ENCODE results near the gene RNF220.
"Not testable (repeated sequence)": the region's sequence is repeated elsewhere in the genome, so short reads cannot be mapped to it uniquely, and the experiment has no call there.

Gene RNF220

DNA sequence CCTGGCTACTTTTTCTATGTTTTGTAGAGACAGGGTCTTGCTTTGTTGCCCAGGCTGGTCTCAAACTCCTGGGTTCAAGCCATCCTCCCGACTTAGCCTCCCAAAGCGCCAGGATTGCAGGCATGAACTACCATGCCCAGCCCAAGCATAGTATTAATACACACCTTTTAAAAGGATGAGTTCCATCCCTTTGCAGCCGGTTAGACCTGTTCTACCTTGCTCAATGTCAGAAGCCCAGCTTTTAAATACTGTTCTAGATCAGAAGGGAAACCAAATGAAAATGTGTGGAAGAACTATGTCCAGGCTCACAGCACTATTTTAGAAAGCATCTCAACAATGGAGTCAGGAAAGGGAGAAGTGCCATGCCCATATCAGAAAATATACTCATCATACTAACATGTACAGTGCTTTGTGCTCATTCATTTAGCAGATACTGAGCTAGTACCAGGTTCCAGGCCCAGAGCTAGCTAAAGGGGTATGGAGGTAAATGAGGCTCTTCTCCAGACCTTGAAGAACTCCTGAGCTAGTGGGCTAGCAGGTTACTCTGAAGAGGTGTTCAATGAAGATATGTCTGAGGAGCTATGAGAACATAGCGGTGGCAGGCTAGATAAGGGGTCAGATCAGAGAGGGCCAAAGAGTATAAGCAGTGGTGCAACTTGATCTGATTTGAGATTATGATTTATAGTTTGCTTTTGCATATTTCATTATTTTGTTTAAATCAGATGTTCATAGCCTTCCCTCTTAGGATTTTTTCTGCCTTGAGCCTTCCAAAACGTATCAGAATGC is 78.2 kb downstream of the RNF220 start:
- no peaks in the 10 kb centered on the region for H3K36me3 ChIP-seq (ENCODE audit: insufficient read depth, low read length)
- peaks cover 28% of the 10 kb centered on the region for H3K4me1 ChIP-seq (ENCODE audit: insufficient read depth, low read length)
- H3K9ac ChIP-seq (ENCODE audit: low read depth, low read length) = no peak overlapping the region
- H3K9me3 ChIP-seq (ENCODE audit: control insufficient read depth, insufficient read depth, low read length) = no peaks in the 10 kb centered on the region

DNA sequence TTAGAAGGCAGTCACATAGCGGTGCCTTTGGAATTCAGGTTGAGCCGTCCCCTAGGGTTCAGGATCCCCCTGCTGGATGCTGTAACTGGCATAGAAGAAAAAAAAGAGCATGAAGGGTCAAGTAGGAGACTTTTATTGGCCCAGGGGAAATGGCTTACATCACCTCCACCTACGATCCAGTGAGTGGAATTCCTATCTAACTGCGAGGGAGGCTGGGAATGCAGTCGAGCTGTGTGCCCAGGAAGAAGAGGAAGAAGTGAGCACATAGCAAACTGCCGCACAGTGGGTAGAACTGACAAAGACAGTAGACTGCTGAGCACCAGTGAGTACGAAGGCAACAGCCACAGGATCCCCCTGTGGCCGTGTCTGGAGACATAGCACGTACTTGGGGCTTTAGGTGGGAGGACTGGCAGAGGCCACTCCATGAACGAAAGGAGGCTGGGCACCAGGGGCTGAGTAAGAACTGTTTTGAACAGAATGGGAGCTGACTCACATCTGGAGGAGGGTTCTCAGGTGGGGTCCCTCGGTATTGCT is 79.2 kb downstream of the RNF220 start:
- Histone ChIP-seq H3K4me1 (ENCODE audit: insufficient read depth, low read length) (peaks cover 28% of the 10 kb centered on the region), H3K36me3 (ENCODE audit: insufficient read depth, low read length) (no peaks in the 10 kb centered on the region), H3K9ac (ENCODE audit: low read depth, low read length) (no peak overlapping the region; the same call in 1 of the 2 replicates), H3K9me3 (ENCODE audit: control insufficient read depth, insufficient read depth, low read length) (no peaks in the 10 kb centered on the region)

DNA sequence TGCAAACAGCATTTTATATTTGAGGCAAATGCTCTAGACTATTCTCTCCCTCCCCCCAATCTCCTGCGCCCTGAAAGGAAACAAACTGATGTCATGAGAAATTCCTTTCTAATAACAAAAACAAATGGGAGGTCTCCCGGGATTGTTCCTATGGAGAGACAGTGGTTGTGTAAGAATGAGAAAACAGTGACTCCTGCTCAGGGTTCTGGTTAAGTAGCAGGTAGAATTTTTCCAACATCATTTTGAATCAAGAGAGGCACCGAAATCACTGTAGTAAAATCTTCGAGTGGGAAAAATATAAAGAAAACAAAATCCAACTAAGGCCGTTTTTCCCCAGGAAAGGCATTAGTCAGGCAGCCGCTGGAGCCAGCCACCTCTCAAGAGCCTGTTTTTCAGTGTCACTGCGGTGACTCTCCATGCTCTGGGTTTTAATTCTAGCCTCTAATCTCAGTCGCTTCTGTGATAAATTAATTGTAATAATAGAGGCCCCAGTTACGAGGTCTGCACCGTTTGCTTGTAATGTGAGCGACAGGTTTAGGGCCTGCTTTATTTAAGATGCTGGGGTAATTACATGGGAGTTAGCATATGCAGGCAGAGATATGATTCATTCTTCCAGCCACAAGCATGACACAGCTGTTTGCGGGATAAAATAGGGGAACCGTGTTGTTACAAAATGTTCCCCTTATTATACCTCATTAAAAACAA is 80.3 kb downstream of the RNF220 start:
- H3K4me1 ChIP-seq (ENCODE audit: insufficient read depth, low read length) = peaks cover 31% of the 10 kb centered on the region
- no peaks in the 10 kb centered on the region for H3K36me3 ChIP-seq (ENCODE audit: insufficient read depth, low read length)
- H3K9me3 ChIP-seq (ENCODE audit: control insufficient read depth, insufficient read depth, low read length) = no peaks in the 10 kb centered on the region
- no peak overlapping the region for H3K9ac ChIP-seq (ENCODE audit: low read depth, low read length)

DNA sequence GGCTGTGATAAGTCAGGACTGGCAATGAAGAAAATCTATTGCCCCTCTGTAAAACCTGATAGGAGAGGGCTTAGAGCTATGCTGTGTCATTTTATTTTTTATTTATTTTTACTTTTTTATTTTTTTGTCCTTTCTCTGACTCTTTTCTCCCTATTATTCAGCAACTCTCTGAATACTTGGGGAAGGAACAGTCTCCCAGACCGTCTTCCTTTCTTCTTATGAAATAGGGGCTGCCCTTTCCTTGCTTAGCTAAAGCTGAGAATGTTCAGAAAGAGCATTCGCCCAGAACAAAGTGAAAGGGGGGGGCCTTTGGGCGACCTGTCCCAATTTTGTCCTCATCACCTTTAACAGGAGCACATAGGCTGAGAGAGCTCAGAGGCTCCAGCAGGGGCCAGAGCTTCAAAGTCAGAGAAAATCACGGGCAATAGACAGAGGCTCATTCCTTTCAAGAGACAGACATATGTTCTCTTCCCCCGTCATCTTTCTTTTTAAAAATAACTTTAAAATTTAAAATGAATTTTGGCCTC is 80.9 kb downstream of the RNF220 start:
- no peaks in the 10 kb centered on the region; the same call in 1 of the 2 replicates for H3K9me3 ChIP-seq (ENCODE audit: control insufficient read depth, insufficient read depth, low read length)
- no peaks in the 10 kb centered on the region for H3K36me3 ChIP-seq (ENCODE audit: insufficient read depth, low read length)
- H3K9ac ChIP-seq (ENCODE audit: low read depth, low read length) = no peak overlapping the region
- peaks cover 31% of the 10 kb centered on the region for H3K4me1 ChIP-seq (ENCODE audit: insufficient read depth, low read length)

DNA sequence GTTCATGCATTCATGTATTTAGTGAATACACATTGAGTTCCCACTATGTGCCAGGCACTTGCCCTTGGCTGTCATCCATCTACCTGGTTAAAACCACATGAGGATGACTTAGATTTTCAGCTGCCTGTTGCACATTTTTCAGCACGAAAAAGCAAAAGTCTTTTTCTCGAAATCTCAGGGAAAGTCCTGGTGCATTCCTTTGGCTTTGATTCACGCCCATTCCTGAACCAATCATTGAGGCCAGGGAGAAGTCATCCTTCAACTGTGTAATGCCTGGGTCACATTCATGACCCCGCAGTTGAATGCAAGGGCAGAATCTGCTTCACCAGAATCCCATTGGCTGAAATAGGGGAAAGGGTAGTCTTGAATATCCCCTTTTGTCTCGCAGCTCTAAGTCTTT is 84.4 kb downstream of the RNF220 start:
- Histone ChIP-seq H3K9me3 (ENCODE audit: control insufficient read depth, insufficient read depth, low read length) (no peaks in the 10 kb centered on the region; the same call in 1 of the 2 replicates), H3K36me3 (ENCODE audit: insufficient read depth, low read length) (no peaks in the 10 kb centered on the region), H3K9ac (ENCODE audit: low read depth, low read length) (no peak overlapping the region), H3K4me1 (ENCODE audit: insufficient read depth, low read length) (peaks cover 21% of the 10 kb centered on the region)

DNA sequence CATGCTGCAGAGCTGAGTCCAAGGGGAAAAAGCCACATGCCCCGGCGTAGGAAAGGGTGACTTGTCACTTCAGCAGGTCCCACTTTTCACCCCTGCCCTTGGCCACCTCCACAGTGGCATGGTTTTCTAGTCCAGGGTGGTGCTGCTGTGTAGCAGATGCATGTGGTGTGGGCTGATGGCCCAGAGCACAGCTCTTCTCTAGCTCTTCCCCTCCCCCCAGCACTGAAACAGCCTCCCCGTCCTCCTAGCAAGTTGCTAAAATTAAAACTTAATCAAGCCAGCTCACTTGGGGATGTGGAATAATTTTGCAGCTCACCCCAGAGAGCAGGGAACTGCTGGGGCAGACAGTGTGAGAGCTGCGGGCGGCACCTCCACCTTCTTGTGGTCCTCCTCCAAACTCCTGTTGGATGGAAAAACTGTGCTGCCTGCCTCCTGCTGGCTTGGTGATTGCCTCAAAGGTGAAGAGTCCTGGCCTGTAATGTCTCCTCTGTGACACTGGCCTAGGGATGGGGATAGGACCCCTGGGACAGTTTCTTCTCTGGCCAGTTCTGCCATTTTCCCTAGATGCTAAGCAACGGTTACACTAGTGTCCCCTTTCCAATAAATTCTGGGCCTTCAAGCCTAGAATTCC is 91.6 kb downstream of the RNF220 start:
- Histone ChIP-seq H3K9ac (ENCODE audit: low read depth, low read length) (no peak overlapping the region), H3K4me1 (ENCODE audit: insufficient read depth, low read length) (peaks cover 10% of the 10 kb centered on the region), H3K9me3 (ENCODE audit: control insufficient read depth, insufficient read depth, low read length) (no peaks in the 10 kb centered on the region), H3K36me3 (ENCODE audit: insufficient read depth, low read length) (no peaks in the 10 kb centered on the region)

DNA sequence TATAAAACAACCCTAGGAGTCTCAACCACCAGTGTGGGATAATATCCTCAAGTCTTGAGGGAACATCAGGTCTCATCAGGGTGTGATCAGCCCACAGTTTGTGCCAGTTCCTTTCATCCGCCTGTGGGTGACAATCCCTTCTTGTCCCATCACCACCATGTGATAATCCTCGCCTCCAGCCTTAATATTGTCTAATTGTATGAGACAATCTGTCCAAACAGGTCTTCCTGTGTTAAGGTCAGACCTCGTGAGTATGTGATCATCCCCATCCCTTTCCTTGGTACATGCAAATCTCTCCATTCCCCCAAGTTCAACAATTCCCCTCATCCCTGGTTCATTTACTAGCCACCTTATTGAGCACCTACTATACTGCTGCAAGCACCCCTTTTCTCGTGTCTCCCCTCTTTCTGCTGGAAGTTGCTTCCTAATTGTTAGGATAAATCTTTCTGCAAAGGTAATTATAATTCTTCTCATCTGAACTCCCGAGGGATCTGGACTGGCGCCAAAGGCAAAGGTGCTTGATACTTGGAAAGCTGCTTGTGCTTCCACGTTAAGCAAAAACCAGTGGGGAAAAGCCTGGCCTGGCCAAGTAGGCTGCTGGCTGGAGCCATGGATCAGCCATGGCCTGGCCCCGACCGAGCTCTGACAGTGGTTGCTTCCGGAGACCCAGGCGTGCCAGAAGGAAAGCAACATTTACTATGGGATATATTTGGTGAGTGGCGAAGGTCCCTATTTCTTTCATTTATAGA is 92.5 kb downstream of the RNF220 start:
- H3K4me1 ChIP-seq (ENCODE audit: insufficient read depth, low read length) = peaks cover 18% of the 10 kb centered on the region
- H3K9ac ChIP-seq (ENCODE audit: low read depth, low read length) = no peak overlapping the region
- no peaks in the 10 kb centered on the region for H3K36me3 ChIP-seq (ENCODE audit: insufficient read depth, low read length)
- H3K9me3 ChIP-seq (ENCODE audit: control insufficient read depth, insufficient read depth, low read length) = no peaks in the 10 kb centered on the region

DNA sequence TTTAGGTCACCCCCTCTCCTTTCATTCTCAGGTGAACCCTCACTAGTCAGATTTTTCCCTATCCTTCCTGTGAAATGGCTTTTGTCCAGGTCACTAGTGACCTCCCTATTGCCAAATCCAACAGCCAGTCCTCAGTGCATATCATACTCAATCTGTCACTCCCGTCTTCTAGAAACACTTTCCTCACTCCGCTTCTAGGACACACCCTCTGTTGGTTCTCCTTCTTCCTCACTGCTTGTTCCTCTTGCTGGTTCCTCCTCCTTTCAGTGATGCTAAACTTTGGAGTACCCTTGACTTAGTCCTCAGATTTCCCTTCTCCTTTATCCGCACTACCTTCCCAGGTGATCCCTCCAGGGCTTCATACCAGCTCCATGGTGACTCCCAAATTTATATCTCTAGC is 94.3 kb downstream of the RNF220 start:
- Histone ChIP-seq H3K4me1 (ENCODE audit: insufficient read depth, low read length) (peaks cover 18% of the 10 kb centered on the region), H3K36me3 (ENCODE audit: insufficient read depth, low read length) (no peaks in the 10 kb centered on the region), H3K9ac (ENCODE audit: low read depth, low read length) (no peak overlapping the region), H3K9me3 (ENCODE audit: control insufficient read depth, insufficient read depth, low read length) (no peaks in the 10 kb centered on the region)

DNA sequence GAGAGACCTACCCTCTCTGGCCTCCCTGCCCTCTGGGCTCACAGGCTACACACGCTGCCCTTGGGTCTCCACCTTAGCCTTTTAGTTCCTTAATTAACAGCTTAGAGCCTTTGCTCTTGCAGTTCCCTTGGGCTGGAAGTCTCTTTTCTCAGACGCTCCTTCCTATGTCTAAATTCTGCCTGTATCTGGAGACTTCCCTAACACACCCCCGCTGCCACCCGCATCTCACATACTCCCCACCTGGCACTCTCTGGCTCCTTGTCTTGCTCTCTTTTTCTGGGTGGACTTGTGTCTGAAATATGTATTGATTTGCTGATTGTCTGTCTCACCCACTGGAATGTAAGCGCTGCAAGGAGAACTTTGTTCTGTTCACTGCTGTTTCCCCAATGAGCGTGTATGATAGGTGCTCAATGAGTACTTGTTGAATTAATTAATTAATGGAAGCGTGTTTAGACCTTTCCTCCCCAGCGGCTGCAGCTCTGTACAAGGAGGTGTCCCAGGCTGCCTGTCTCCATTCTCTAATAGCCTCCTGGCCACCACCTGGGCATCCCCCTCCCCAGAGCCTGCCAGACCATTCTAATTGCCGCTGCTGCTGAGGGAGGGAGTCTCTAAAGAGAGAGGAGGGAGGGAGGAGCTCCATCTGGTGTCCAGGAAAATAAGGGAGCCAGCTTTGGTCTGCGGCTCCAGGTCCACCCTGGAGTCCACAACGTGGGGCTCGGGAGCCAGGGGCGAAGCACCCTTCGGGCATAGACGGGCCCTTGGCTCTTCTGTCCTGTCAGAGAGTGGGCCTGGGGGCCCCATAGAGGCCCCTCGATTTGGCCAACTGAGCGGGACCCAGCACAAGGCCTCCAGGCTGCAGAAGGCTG is 95.4 kb downstream of the RNF220 start:
- H3K9me3 ChIP-seq (ENCODE audit: control insufficient read depth, insufficient read depth, low read length) = no peaks in the 10 kb centered on the region
- H3K4me1 ChIP-seq (ENCODE audit: insufficient read depth, low read length) = peaks cover 25% of the 10 kb centered on the region
- peak overlapping the region; percentile 37 for H3K9ac ChIP-seq (ENCODE audit: low read depth, low read length)
- H3K36me3 ChIP-seq (ENCODE audit: insufficient read depth, low read length) = no peaks in the 10 kb centered on the region

DNA sequence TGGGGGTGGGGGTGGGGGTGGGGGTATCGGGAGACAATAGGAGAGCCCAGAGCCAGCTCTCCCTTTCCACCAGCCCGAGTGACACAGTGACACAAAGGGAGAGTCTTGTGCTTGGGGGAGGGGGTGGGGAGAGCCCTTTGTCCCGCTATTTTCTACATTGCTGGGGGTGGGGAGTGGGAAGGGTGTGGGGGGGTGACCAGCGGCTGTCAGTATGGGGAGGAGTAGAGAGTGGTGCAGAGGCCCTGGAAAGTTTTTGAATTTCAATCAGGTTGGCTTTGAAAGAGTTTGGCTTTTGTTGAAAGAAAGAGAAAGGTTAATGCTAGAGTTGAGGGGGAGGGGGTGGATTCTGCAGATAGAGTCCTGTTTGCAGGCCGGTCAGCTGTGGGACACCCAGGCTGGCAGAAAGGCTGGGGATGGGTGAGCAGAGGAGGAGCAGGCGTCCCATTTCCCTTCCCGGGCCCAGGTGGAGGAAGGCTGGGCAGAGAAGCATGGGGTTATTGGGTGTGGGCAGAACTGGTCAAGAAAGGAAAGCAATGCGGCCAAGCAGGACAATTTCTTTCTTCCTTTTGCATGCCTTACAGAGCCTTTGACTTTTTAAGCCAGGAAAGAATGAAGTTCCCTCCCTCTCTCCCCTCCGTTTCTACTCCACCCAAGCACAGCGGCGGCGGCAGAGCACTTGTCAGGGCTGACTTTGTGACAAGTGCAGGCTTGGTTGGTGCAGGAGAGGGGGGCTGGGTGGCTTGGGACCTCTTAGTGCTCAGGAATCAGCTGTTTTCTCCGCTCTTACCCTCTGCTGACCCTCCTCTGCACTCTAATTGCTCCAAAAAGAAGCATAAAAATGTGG is 96.2 kb downstream of the RNF220 start:
- no peaks in the 10 kb centered on the region for H3K36me3 ChIP-seq (ENCODE audit: insufficient read depth, low read length)
- peaks cover 27% of the 10 kb centered on the region for H3K4me1 ChIP-seq (ENCODE audit: insufficient read depth, low read length)
- peak overlapping the region; percentile 39 for H3K9ac ChIP-seq (ENCODE audit: low read depth, low read length)
- H3K9me3 ChIP-seq (ENCODE audit: control insufficient read depth, insufficient read depth, low read length) = no peaks in the 10 kb centered on the region

DNA sequence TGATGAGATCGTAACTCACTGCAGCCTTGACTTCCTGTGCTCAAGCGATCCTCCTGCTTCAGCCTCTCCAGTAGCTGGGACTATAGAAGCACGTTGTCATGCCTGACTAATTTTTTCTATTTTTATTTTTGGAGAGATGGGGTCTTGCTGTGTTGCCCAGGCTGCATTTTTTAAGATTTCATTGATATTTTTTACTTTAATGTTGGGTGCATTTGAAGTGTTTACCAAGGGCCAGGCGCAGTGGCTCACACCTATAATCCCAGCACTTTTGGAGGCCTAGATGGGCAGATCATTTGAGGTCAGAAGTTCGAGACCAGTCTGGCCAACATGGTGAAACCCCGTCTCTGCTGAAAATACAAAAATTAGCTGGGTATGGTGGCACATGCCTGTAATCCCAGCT is 97.8 kb downstream of the RNF220 start:
- not testable (repeated sequence) for H3K9me3 ChIP-seq (ENCODE audit: control insufficient read depth, insufficient read depth, low read length); H3K36me3 ChIP-seq (ENCODE audit: insufficient read depth, low read length); H3K9ac ChIP-seq (ENCODE audit: low read depth, low read length)
- peaks cover 36% of the 10 kb centered on the region for H3K4me1 ChIP-seq (ENCODE audit: insufficient read depth, low read length)

DNA sequence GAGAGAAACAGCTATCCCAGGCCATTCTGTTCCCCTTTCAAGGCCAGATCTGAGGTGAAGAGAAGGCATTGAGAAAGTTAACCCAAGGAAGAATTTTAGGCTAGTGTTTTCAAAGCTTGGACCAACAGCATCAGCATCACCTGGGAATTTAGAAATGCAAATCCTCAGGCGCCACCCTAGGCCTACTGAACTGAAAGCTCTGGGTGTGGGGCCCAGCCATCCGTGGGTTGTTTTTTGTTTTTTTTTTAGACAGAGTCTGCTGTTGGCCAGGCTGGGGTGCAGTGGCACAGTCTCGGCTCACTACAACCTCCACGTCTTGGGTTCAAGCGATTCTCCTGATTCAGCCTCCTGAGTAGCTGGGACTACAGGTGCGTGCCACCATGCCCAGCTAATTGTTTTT is 98.6 kb downstream of the RNF220 start:
- no peaks in the 10 kb centered on the region for H3K36me3 ChIP-seq (ENCODE audit: insufficient read depth, low read length)
- no peak overlapping the region for H3K9ac ChIP-seq (ENCODE audit: low read depth, low read length)
- H3K9me3 ChIP-seq (ENCODE audit: control insufficient read depth, insufficient read depth, low read length) = no peaks in the 10 kb centered on the region
- H3K4me1 ChIP-seq (ENCODE audit: insufficient read depth, low read length) = peaks cover 43% of the 10 kb centered on the region

Data from ES-I3 (cell line).